Measurements from ENCODE around the gene DCD.
A peak's percentile ranks its signal among the peaks of the same experiment; 100 is the strongest.

The DCD gene

GRCh38 chr12:54648265-54648664 lies at the start of gene DCD:
Gene DCD (minus strand): TSS chr12:54648365. CDS start chr12:54648303, 62 bp downstream.
- no peaks in the 10 kb centered on the region for H3K4me1 ChIP-seq (ENCODE audit: insufficient read depth, low read length)
- H3K27me3 ChIP-seq (ENCODE audit: insufficient read depth, low read length): peaks cover 10% of the 10 kb centered on the region; the same call in 1 of the 2 replicates
- no peak within 1 kb of the TSS for H3K4me3 ChIP-seq (ENCODE audit: low read length)
- no peak within 1 kb of the TSS for H3K9ac ChIP-seq (ENCODE audit: low read depth, low read length)
- no peak within 1 kb of the TSS for H3K27ac ChIP-seq (ENCODE audit: low read length)
- no peaks in the 10 kb centered on the region for H3K36me3 ChIP-seq (ENCODE audit: insufficient read depth, low read depth, low read length)
- H3K9me3 ChIP-seq (ENCODE audit: insufficient read depth, low read depth, low read length): no peaks in the 10 kb centered on the region

GRCh38 chr12:54697851-54698250 lies 49.7 kb upstream of the DCD start:
- no peaks in the 10 kb centered on the region for H3K9me3 ChIP-seq (ENCODE audit: insufficient read depth, low read depth, low read length)
- H3K9ac ChIP-seq (ENCODE audit: low read depth, low read length): no peak overlapping the region
- no peak overlapping the region for H3K4me3 ChIP-seq (ENCODE audit: low read length)
- H3K27ac ChIP-seq (ENCODE audit: low read length): no peak overlapping the region
- no peaks in the 10 kb centered on the region; the same call in 1 of the 2 replicates for H3K4me1 ChIP-seq (ENCODE audit: insufficient read depth, low read length)
- H3K36me3 ChIP-seq (ENCODE audit: insufficient read depth, low read depth, low read length): no peaks in the 10 kb centered on the region
- H3K27me3 ChIP-seq (ENCODE audit: insufficient read depth, low read length): no peaks in the 10 kb centered on the region

GRCh38 chr12:54692353-54692752 lies 44.2 kb upstream of the DCD start:
- H3K9ac ChIP-seq (ENCODE audit: low read depth, low read length): no peak overlapping the region
- no peaks in the 10 kb centered on the region; the same call in 1 of the 2 replicates for H3K4me1 ChIP-seq (ENCODE audit: insufficient read depth, low read length)
- no peaks in the 10 kb centered on the region for H3K36me3 ChIP-seq (ENCODE audit: insufficient read depth, low read depth, low read length)
- H3K27ac ChIP-seq (ENCODE audit: low read length): no peak overlapping the region
- no peak overlapping the region for H3K4me3 ChIP-seq (ENCODE audit: low read length)
- H3K27me3 ChIP-seq (ENCODE audit: insufficient read depth, low read length): no peaks in the 10 kb centered on the region
- peaks cover 2% of the 10 kb centered on the region; the same call in 1 of the 2 replicates for H3K9me3 ChIP-seq (ENCODE audit: insufficient read depth, low read depth, low read length)

- peaks cover 6% of the 10 kb centered on the region; the same call in 1 of the 2 replicates for H3K9me3 ChIP-seq (ENCODE audit: insufficient read depth, low read depth, low read length)
- H3K27ac ChIP-seq (ENCODE audit: low read length): no peak overlapping the region
- H3K27me3 ChIP-seq (ENCODE audit: insufficient read depth, low read length): no peaks in the 10 kb centered on the region
- H3K9ac ChIP-seq (ENCODE audit: low read depth, low read length): peak overlapping the region; percentile 28; the same call in 1 of the 2 replicates
- peaks cover 2% of the 10 kb centered on the region; the same call in 1 of the 2 replicates for H3K4me1 ChIP-seq (ENCODE audit: insufficient read depth, low read length)
- no peak overlapping the region for H3K4me3 ChIP-seq (ENCODE audit: low read length)
- no peaks in the 10 kb centered on the region for H3K36me3 ChIP-seq (ENCODE audit: insufficient read depth, low read depth, low read length)
Measured at GRCh38 chr12:54689984-54690383, 41.8 kb upstream of the DCD start.

GRCh38 chr12:54689034-54689372 lies 40.8 kb upstream of the DCD start:
- Histone ChIP-seq H3K9ac (ENCODE audit: low read depth, low read length) (no peak overlapping the region), H3K36me3 (ENCODE audit: insufficient read depth, low read depth, low read length) (no peaks in the 10 kb centered on the region), H3K4me3 (ENCODE audit: low read length) (no peak overlapping the region), H3K9me3 (ENCODE audit: insufficient read depth, low read depth, low read length) (peaks cover 6% of the 10 kb centered on the region; the same call in 1 of the 2 replicates), H3K4me1 (ENCODE audit: insufficient read depth, low read length) (peaks cover 11% of the 10 kb centered on the region; the same call in 1 of the 2 replicates), H3K27me3 (ENCODE audit: insufficient read depth, low read length) (no peaks in the 10 kb centered on the region), H3K27ac (ENCODE audit: low read length) (no peak overlapping the region)

- H3K36me3 ChIP-seq (ENCODE audit: insufficient read depth, low read depth, low read length): no peaks in the 10 kb centered on the region
- no peak overlapping the region for H3K27ac ChIP-seq (ENCODE audit: low read length)
- H3K27me3 ChIP-seq (ENCODE audit: insufficient read depth, low read length): no peaks in the 10 kb centered on the region
- H3K9ac ChIP-seq (ENCODE audit: low read depth, low read length): no peak overlapping the region
- peaks cover 6% of the 10 kb centered on the region; the same call in 1 of the 2 replicates for H3K9me3 ChIP-seq (ENCODE audit: insufficient read depth, low read depth, low read length)
- peaks cover 14% of the 10 kb centered on the region; the same call in 1 of the 2 replicates for H3K4me1 ChIP-seq (ENCODE audit: insufficient read depth, low read length)
- H3K4me3 ChIP-seq (ENCODE audit: low read length): no peak overlapping the region
Measured at GRCh38 chr12:54688309-54689033, 40.3 kb upstream of the DCD start.

- H3K27me3 ChIP-seq (ENCODE audit: insufficient read depth, low read length): no peaks in the 10 kb centered on the region
- peaks cover 35% of the 10 kb centered on the region; the same call in 1 of the 2 replicates for H3K4me1 ChIP-seq (ENCODE audit: insufficient read depth, low read length)
- peak overlapping the region; percentile 53; the same call in 1 of the 2 replicates for H3K9ac ChIP-seq (ENCODE audit: low read depth, low read length)
- no peaks in the 10 kb centered on the region for H3K36me3 ChIP-seq (ENCODE audit: insufficient read depth, low read depth, low read length)
- no peak overlapping the region for H3K4me3 ChIP-seq (ENCODE audit: low read length)
- peaks cover 6% of the 10 kb centered on the region; the same call in 1 of the 2 replicates for H3K9me3 ChIP-seq (ENCODE audit: insufficient read depth, low read depth, low read length)
- H3K27ac ChIP-seq (ENCODE audit: low read length): no peak overlapping the region
Measured at GRCh38 chr12:54684636-54685630, 36.8 kb upstream of the DCD start.

- Histone ChIP-seq H3K27ac (ENCODE audit: low read length) (no peak overlapping the region), H3K4me3 (ENCODE audit: low read length) (peak overlapping the region; percentile 30; the same call in 1 of the 2 replicates), H3K4me1 (ENCODE audit: insufficient read depth, low read length) (peaks cover 35% of the 10 kb centered on the region; the same call in 1 of the 2 replicates), H3K9me3 (ENCODE audit: insufficient read depth, low read depth, low read length) (peaks cover 6% of the 10 kb centered on the region; the same call in 1 of the 2 replicates), H3K27me3 (ENCODE audit: insufficient read depth, low read length) (no peaks in the 10 kb centered on the region), H3K36me3 (ENCODE audit: insufficient read depth, low read depth, low read length) (no peaks in the 10 kb centered on the region), H3K9ac (ENCODE audit: low read depth, low read length) (peak overlapping the region; percentile 21; the same call in 1 of the 2 replicates)
Measured at GRCh38 chr12:54683398-54683797, 35.2 kb upstream of the DCD start.

GRCh38 chr12:54682674-54683073 lies 34.5 kb upstream of the DCD start:
- Histone ChIP-seq H3K9ac (ENCODE audit: low read depth, low read length) (peak overlapping the region; percentile 21; the same call in 1 of the 2 replicates), H3K9me3 (ENCODE audit: insufficient read depth, low read depth, low read length) (peaks cover 6% of the 10 kb centered on the region; the same call in 1 of the 2 replicates), H3K36me3 (ENCODE audit: insufficient read depth, low read depth, low read length) (no peaks in the 10 kb centered on the region), H3K27ac (ENCODE audit: low read length) (peak overlapping the region; percentile 39), H3K4me3 (ENCODE audit: low read length) (peak overlapping the region; percentile 30), H3K27me3 (ENCODE audit: insufficient read depth, low read length) (no peaks in the 10 kb centered on the region), H3K4me1 (ENCODE audit: insufficient read depth, low read length) (peaks cover 39% of the 10 kb centered on the region; the same call in 1 of the 2 replicates)

- Histone ChIP-seq H3K4me1 (ENCODE audit: insufficient read depth, low read length) (peaks cover 42% of the 10 kb centered on the region; the same call in 1 of the 2 replicates), H3K9ac (ENCODE audit: low read depth, low read length) (no peak overlapping the region), H3K36me3 (ENCODE audit: insufficient read depth, low read depth, low read length) (no peaks in the 10 kb centered on the region), H3K4me3 (ENCODE audit: low read length) (no peak overlapping the region), H3K27me3 (ENCODE audit: insufficient read depth, low read length) (no peaks in the 10 kb centered on the region), H3K9me3 (ENCODE audit: insufficient read depth, low read depth, low read length) (no peaks in the 10 kb centered on the region), H3K27ac (ENCODE audit: low read length) (no peak overlapping the region)
Measured at GRCh38 chr12:54680374-54680773, 32.2 kb upstream of the DCD start.

GRCh38 chr12:54678131-54678530 lies 30.0 kb upstream of the DCD start:
- Histone ChIP-seq H3K27ac (ENCODE audit: low read length) (no peak overlapping the region), H3K9ac (ENCODE audit: low read depth, low read length) (no peak overlapping the region), H3K4me3 (ENCODE audit: low read length) (no peak overlapping the region), H3K9me3 (ENCODE audit: insufficient read depth, low read depth, low read length) (no peaks in the 10 kb centered on the region), H3K4me1 (ENCODE audit: insufficient read depth, low read length) (peaks cover 27% of the 10 kb centered on the region; the same call in 1 of the 2 replicates), H3K36me3 (ENCODE audit: insufficient read depth, low read depth, low read length) (no peaks in the 10 kb centered on the region), H3K27me3 (ENCODE audit: insufficient read depth, low read length) (no peaks in the 10 kb centered on the region)
